H1 (cell line): Measurements from ENCODE around the gene SNAPC1. TPM values are rescaled to one million over a fixed set of nuclear protein-coding genes. Genes with fewer than 3 reads are reported as not detected.

Experiments
- CBX8 ChIP-seq: fragments of 300-800, 300-1000 bp; sonication (generic); IDR thresholded peaks from 2 replicates; pipeline ENCODE4 v1.7.1; 2016; ENCODE audit warnings: low read depth, low read length, borderline replicate concordance
- CHD7 ChIP-seq: fragments of 300-600 bp; sonication (generic); IDR thresholded peaks from 2 replicates; pipeline ENCODE4 v1.7.1; 2012; ENCODE audit warnings: low read length, moderate library complexity, mild to moderate bottlenecking, inconsistent platforms; ENCODE audit not compliant: insufficient replicate concordance
- NANOG ChIP-seq: IDR thresholded peaks from 2 replicates; pipeline ENCODE4 v1.6.1; 2011; ENCODE audit warnings: low read length, low read depth, mild to moderate bottlenecking, inconsistent platforms; ENCODE audit not compliant: insufficient read depth, poor library complexity, severe bottlenecking
- NRF1 ChIP-seq: IDR thresholded peaks from 2 replicates; pipeline ENCODE4 v1.6.1; 2011; ENCODE audit warnings: mild to moderate bottlenecking, low read depth, low read length, improper control_type of control experiment
- POLR2A ChIP-seq, 2 experiments: IDR thresholded peaks; 1 replicate in 1 of 2; 2 replicates in 1 of 2; pipeline ENCODE4 v1.6.1; 2011; ENCODE audit warnings: low read depth in 2 of 2, low read length in 2 of 2, mild to moderate bottlenecking in 2 of 2; ENCODE audit errors: control extremely low read depth in 1 of 2
- TCF12 ChIP-seq: IDR thresholded peaks from 2 replicates; pipeline ENCODE4 v1.6.1; 2011; ENCODE audit warnings: low read depth, mild to moderate bottlenecking, low read length
- ZNF274 ChIP-seq: IDR thresholded peaks from 2 replicates; pipeline ENCODE4 v1.7.0; 2012; ENCODE audit warnings: low read length, borderline replicate concordance; ENCODE audit errors: extremely low read depth
- polyA plus RNA-seq, 7 experiments: library from polyadenylated mRNA; depleted of rRNA in 3 of 7; stranded (reverse) in 5 of 7; unstranded in 2 of 7; fragments of >200 nt in 5 of 7; fragments of 200-250 nt in 2 of 7; gene quantifications; 1 replicate in 5 of 7; 2 replicates in 1 of 7; 4 replicates in 1 of 7; pipeline versions ENCODE4 v1.2.1 to v1.2.3, GENCODE V29; 2011 to 2013; ENCODE audit warnings: missing spikeins in 2 of 7, mixed read lengths in 2 of 7
- total RNA-seq: library from RNA; stranded (reverse); fragmentation: NEBNext Ultra II Directional; extraction: Animal tissue kit (Norgen Biotek cat#: 25700); gene quantifications from 2 replicates; pipeline ENCODE4 v1.2.1, GENCODE V29; 2021

SNAPC1 gene
- total and polyA plus RNA-seq, 2 of the 8 experiments (the other 6 are each of a cell fraction or from before 2014, with no cell fraction given): 5.8 to 11.1 TPM

GRCh38 chr14:61766151-61766550, 3.9 kb downstream of the SNAPC1 start (continued):
- TF ChIP-seq CHD7: no peak
- TF ChIP-seq POLR2A (IDR thresholded peaks at IDR 0.05; ENCODE audit: control extremely low read depth in 1 of 2, low read depth in 2 of 2, low read length in 2 of 2): no peak
- TF ChIP-seq NANOG: no peak
- TF ChIP-seq CBX8: no peak
- no peak for TF ChIP-seq TCF12
- TF ChIP-seq ZNF274: no peak
- TF ChIP-seq NRF1: no peak
